ENCODE measurements around the gene JOSD2.

Gene JOSD2

DNA sequence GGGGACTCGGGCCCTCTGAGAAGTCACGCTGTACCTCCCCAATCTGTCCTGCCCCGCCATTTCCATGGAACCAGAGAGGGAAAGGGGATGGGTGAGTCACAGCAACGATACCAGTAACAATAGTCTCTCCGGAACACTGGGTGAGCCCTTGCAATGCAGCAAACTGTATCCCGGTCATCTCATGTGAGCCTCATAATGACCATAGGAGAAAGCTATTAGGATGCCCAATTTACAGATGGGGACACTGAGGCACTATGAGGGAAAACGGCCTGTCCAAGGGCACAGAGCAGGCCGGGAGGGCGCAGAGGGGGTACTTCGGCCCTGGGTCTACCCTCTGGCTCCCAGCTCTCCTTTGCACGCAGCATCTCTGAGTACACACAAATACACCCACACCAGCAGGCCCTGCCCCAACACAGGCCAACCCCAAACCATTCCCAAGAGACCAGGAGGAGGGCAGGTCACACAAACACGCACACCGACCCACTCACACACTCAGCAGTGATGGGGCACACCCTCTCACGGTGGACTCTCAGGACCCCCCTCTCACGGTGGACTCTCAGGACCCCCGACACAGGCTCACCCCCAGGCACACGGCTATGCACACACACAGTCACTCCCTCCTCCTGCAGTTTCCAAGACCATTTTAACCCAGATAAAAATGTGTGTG, 39.1 kb upstream of the JOSD2 start:
- ATAC-seq: no peak
- Mint-ChIP-seq H3K4me3 (no peak overlapping the region), H3K27me3 (peaks cover 72% of the 10 kb centered on the region), H3K4me1 (peaks cover 18% of the 10 kb centered on the region), H3K36me3 (peaks cover 6% of the 10 kb centered on the region), H3K27ac (no peak overlapping the region), H3K9me3 (no peaks in the 10 kb centered on the region)

DNA sequence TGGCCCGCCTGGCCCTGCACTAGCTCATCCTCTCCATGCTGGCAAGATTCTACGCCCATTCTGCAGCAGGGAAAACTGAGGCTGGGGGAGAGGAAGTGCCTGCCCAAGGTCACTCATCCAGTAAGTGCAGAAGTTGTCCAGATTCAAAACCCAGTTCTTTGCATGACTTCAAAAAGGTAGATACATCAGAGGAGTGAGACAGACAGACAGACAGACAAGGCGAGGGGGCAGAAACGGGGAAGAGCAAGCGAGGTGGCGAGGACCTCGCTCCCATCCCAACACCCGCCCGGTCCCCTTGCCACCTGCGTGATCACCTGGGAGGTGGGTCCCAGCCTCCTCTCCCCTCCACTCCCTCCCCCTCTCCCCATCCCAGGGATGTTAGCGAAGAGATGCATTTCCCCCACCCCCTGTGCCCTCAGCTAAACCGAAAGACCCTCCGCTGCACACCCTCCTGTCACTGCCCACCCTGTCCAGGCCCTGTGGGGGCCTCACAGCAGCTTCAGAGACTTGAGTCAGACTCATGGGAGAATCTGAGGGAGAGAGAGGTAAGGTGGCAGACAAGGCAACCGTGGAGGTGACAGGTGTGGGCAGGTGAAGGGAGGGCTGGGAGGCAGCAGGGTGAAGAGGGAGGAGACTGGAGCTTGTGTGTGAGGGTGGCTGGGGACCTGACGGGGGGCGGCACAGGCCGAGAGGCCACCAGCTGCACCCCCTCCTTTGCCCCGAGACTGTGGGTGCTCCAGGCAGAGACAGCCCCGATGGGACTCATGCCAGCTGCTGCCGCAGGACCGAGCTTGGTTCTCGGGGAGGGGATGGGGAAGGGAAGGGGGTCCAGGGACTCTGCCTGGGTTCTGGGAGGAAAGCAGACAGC, 38.3 kb upstream of the JOSD2 start:
- H3K9me3 Mint-ChIP-seq: no peaks in the 10 kb centered on the region
- no peak overlapping the region for H3K27ac Mint-ChIP-seq
- peaks cover 64% of the 10 kb centered on the region for H3K27me3 Mint-ChIP-seq
- no peak for ATAC-seq
- peaks cover 17% of the 10 kb centered on the region for H3K4me1 Mint-ChIP-seq
- H3K36me3 Mint-ChIP-seq: peaks cover 6% of the 10 kb centered on the region
- H3K4me3 Mint-ChIP-seq: no peak overlapping the region

DNA sequence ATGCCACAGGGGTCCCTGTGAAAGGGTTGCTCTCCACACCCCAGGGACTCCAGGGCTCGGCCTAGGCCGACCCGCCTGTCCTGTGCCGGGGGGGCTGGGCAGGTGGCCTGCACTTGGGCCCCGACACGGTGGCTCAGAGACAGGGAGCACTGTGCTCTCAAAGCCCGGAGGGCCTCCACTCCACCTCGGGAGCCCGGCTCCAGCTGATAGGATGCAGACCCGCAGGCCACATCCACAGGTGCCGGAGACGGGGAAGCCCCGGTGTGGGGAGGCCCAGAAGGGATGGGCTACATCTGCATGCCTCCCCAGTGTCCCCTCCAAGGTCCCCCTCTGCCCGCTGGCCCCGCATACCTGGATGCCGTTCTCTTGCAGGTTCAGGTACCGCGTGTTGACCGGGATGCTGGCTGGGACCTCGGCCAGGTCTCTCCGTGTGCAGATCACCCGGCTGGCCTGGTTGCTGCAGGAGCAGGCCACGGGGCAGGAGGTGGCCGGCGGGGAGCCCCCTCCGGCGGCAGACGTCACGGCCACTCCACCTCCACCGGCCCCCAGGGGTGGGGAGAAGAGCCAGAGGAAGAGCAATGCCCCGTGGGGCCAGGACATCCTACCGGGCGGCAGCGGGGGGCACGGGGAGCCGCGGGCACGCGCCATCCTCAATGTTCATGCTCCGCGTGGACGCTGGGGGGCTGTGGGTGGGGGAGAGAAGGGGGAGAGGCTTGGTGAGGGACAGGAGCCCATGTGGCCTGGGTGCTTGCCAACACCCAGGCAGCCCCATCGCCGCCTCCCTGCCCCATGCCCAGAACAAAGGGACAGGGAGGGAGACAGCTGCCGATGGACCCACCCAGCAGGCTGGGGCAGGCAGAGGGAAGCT, 37.4 kb upstream of the JOSD2 start:
- ATAC-seq: peak; percentile 21
- H3K27ac Mint-ChIP-seq: no peak overlapping the region
- H3K4me1 Mint-ChIP-seq: peaks cover 17% of the 10 kb centered on the region
- H3K36me3 Mint-ChIP-seq: peaks cover 3% of the 10 kb centered on the region
- no peaks in the 10 kb centered on the region for H3K9me3 Mint-ChIP-seq
- no peak overlapping the region for H3K4me3 Mint-ChIP-seq
- H3K27me3 Mint-ChIP-seq: peaks cover 55% of the 10 kb centered on the region

DNA sequence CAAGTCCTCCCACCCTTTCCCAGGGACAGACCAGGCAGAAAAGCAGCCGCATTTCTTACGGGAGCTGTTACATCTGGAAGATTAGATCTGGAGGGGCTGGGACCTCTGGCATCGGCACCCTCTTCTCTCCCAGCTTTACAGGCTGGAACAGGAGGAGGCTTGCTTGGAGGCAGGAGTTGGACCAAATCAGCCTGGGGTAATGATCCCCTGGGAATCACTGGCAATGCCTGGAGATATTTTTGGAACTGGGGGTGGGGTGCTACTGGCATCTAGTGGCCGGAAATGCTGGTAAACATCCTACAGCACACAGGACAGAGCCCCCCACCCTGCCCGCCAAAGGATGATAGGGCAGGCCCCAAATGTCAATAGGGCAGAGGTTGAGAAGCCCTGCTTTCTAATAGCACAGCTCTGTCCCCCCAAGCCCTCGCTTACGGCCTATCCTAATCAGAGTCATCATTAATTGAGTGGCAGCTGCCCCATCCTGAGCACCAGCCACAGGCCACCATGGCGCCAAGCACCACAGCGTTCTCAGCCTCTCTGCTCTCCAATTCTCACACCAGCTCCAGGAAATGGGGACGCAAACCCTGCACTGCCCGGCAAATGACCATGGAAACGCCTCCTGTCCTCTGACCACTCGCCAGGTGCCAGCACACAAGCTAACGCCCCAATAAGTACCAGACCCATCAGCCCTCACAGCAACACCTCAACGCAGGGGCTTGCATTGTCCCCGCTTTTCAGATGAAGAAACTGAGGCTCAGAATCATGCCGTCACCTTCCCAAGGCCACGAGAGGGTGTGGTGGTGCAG, 36.6 kb upstream of the JOSD2 start:
- H3K27me3 Mint-ChIP-seq: peaks cover 47% of the 10 kb centered on the region

DNA sequence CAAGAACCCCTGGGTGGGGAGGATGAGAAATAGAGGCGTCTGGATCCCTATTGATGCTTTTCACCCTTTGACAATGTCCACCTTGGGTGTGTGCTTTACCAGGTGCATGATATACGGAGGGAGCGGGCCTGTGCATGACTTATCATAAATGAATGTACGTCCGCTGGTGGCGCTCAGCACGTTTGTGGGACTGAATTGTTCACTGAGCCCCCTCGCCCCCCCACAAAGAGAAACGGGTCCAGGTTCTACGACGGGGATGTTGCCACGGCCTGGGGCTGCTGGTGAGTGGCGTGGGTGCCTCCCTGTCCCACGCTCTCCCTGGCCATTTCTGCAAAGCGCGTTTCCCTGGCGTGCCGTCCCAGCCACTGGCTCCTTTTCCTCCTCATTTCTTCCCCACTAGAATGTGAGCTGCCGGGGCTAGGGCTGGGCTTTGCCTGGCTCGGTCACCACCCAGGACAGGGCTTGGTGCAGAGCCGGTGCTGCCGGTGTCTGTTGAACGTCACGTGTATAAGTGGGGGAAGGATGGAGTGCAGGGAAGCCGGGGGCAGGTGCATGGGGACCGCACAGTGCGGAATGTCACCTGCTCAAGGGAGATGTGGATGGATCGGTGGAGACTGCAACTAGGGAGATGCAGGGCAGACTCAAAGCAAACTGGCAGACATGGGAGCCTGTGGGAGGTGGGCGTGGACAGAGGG, 35.7 kb upstream of the JOSD2 start:
- ATAC-seq: no peak
- Mint-ChIP-seq H3K4me3 (no peak overlapping the region), H3K36me3 (no peaks in the 10 kb centered on the region), H3K27me3 (peaks cover 45% of the 10 kb centered on the region), H3K9me3 (no peaks in the 10 kb centered on the region), H3K4me1 (peaks cover 5% of the 10 kb centered on the region), H3K27ac (no peak overlapping the region)

More for the DNA sequence above, 36.6 kb upstream of the JOSD2 start:
- no peaks in the 10 kb centered on the region for H3K9me3 Mint-ChIP-seq
- no peaks in the 10 kb centered on the region for H3K36me3 Mint-ChIP-seq
- H3K4me3 Mint-ChIP-seq: no peak overlapping the region
- ATAC-seq: no peak
- peaks cover 14% of the 10 kb centered on the region for H3K4me1 Mint-ChIP-seq
- no peak overlapping the region for H3K27ac Mint-ChIP-seq

DNA sequence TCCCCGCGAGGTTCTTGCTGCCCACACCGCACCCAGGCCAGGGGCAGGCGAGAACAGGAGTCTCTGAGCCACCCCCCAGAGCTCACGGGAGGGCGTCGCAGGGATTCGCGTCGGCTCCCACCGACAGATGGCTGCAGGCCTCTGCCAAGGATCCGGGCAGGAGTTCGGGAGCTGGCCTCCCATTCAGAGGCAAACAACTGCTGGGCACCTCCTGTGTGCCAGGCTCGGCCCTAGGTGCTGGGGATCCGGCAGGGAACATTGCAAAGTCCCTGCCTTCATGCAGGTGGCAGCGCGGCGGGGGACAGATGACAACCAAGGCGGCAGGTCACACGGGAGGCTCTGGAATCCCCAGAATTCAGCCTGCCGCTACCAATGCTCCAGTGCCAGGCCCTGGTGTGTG, 32.0 kb upstream of the JOSD2 start:
- Mint-ChIP-seq H3K4me3 (no peak overlapping the region), H3K4me1 (peaks cover 1% of the 10 kb centered on the region), H3K36me3 (no peaks in the 10 kb centered on the region), H3K27ac (no peak overlapping the region), H3K9me3 (no peaks in the 10 kb centered on the region), H3K27me3 (peaks cover 24% of the 10 kb centered on the region)
- ATAC-seq: no peak

DNA sequence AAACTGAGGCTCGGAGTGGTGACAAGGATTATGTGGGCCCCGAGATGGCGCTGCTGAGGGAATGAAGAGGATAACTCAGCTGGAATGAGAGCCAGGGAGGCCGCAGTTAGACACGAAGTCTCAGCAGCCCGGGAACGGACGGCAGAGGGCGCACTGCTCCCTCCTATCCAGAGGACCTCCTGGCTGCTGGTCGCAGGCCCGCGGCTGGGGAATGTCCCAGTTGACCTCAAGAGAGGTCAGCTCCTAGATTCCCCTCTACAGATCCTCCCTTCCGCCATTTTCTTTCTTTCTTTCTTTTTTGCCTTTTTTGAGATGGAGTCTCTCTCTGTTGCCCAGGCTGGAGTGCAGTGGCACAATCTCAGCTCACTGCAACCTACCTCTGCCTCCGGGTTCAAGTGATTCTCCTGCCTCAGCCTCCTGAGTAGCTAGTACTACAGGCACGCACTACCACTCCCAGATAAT, 26.8 kb upstream of the JOSD2 start:
- Mint-ChIP-seq H3K4me3 (no peak overlapping the region), H3K36me3 (no peaks in the 10 kb centered on the region), H3K27me3 (peaks cover 40% of the 10 kb centered on the region), H3K9me3 (peaks cover 7% of the 10 kb centered on the region), H3K27ac (no peak overlapping the region), H3K4me1 (peaks cover 6% of the 10 kb centered on the region)
- ATAC-seq: peak; percentile 55

DNA sequence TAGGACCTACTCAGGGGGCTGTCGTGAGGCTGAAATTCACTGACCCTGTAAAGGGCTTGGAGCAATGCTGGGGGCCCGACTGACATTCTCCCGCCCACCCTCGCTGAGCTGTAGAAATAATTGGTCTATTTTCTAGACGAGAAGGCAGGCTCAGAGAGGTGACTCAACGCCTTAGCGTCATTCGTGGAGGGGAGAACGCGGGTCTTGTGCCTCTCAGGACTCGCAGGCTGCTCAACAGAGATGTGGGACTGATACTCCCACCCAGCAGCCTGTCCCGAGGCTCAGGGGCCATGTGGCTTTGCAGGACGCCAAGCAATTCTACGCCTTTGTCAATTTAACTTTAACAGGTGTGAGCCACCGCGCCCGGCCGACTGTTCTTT, 26.3 kb upstream of the JOSD2 start:
- H3K4me1 Mint-ChIP-seq: peaks cover 6% of the 10 kb centered on the region
- ATAC-seq: no peak
- H3K27me3 Mint-ChIP-seq: peaks cover 44% of the 10 kb centered on the region
- no peak overlapping the region for H3K27ac Mint-ChIP-seq
- H3K36me3 Mint-ChIP-seq: peaks cover 4% of the 10 kb centered on the region
- H3K9me3 Mint-ChIP-seq: peaks cover 10% of the 10 kb centered on the region
- H3K4me3 Mint-ChIP-seq: no peak overlapping the region

DNA sequence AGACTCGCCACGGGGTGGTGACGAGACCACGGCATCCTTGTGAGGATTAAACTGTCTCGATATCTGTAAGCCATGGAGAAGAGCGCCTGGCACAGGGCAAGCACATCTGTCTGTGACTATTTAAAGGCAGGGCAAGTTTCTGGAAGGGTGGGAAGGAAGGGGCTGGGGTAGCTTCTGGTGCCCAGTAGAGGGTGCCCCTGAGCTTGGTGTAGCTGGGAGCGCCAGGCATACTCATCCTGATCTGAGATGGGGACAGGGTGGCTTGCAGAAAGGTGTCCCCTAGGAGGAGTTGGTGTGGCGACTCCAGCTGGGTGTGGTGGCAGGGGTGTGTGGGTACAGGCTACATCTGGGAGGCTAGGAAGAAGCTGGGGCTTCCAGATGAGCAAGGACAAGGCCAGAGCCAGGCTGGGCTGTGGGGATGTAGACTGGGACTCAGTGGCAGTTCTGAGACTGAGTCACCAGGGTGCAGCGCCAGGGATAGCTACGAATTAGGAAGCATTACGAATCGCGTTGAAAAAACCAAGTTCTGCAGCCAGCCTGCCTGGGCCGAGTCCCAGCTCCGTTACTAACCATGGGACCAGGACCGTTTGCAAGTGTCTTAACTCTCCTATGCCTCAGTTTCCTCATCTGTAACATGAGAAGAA, 25.8 kb upstream of the JOSD2 start:
- Mint-ChIP-seq H3K36me3 (peaks cover 6% of the 10 kb centered on the region), H3K4me1 (peaks cover 6% of the 10 kb centered on the region), H3K4me3 (no peak overlapping the region), H3K27me3 (peaks cover 44% of the 10 kb centered on the region), H3K9me3 (peaks cover 13% of the 10 kb centered on the region), H3K27ac (no peak overlapping the region)
- ATAC-seq: no peak

DNA sequence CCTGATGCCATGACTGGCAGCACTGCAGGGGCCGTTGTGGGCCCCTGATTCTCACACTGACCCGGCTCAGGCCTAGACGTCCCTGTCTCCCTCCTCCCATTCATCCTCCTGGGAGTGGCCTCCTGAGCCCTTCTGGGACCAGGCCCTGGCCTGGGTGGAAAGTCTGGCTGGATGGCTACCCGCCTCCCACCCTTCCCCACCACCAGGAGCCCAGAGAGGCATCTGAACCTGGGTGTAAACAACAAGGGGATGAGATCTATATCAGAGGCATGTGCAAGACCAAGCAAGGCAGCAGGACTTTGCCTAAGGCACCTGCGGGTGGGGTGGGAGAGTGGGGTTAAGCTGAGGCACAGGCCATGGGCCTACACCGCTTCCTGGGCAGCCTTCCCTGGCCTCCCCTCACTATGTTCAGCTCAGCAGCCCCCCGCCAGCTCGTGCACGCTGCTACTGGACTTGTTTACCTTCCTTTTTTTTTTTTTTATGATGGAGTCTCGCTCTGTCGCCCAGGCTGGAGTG, 24.7 kb upstream of the JOSD2 start:
- Mint-ChIP-seq H3K27ac (no peak overlapping the region), H3K4me1 (peaks cover 6% of the 10 kb centered on the region), H3K9me3 (peaks cover 13% of the 10 kb centered on the region), H3K36me3 (peaks cover 6% of the 10 kb centered on the region), H3K4me3 (no peak overlapping the region), H3K27me3 (peaks cover 51% of the 10 kb centered on the region)
- ATAC-seq: no peak

DNA sequence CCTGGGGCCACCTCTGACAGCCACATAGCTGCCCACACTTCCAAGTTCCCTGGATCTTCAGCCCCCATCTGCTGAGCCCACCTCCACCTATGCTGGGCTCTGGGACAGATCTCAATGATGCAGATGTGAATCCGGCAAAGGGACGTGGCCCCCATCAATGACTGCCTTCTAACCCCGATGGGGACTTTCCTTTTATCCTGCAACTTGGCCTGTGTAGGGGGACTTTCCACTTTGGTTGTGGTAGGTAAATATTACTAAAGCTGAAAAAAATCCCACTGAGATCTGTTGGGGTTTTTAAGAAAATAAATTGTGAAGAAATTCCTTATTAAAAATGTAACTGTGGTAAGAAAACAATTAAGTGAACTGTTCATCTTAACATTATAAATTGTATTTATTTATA, 23.5 kb upstream of the JOSD2 start:
- Mint-ChIP-seq H3K27ac (no peak overlapping the region), H3K27me3 (peaks cover 61% of the 10 kb centered on the region), H3K9me3 (peaks cover 13% of the 10 kb centered on the region), H3K4me3 (no peak overlapping the region), H3K36me3 (peaks cover 6% of the 10 kb centered on the region), H3K4me1 (peaks cover 6% of the 10 kb centered on the region)
- no peak for ATAC-seq

DNA sequence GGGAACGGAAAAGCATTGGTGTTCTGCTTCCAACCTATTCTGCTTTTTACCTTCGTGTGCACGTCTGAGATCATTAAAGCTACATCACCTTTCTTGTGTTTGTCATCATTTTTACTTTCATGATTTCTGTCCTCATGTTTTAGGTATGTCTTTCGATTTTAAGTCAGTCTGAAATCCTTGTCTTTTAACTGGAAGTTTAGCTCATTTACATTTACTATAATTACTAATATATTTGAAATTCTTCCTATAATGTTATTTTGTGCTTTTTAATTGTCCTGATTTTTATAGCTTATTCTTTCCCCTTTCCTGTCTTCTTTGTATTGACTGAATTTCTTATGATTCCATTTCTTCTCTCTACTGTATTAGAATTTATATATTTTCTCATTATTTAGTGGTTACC, 22.0 kb upstream of the JOSD2 start:
- Mint-ChIP-seq H3K4me3 (no peak overlapping the region), H3K36me3 (peaks cover 6% of the 10 kb centered on the region), H3K27ac (no peak overlapping the region), H3K27me3 (peaks cover 67% of the 10 kb centered on the region), H3K9me3 (peaks cover 13% of the 10 kb centered on the region), H3K4me1 (peaks cover 5% of the 10 kb centered on the region)
- ATAC-seq: no peak

DNA sequence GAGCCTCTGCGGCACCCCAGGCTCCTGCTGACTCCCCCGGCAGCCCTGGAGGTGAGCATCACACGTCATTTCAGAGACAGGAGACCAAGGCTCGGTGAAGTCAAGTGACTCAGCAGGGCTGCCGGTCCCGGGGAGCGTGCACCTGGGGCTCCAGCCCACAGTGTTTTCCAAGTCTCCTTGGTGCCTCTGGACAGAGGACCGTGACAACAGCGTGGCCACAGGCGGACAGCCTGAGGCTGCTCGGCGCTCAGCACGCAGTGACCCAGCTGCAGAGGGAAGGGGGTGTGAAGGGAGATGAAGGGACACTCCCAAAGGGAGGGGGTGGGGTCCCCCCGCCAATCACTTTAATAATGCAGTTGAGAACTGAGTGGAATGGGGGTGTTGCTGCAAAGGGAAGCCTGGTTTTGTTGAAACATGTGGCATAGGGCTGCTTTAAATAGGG, 20.2 kb upstream of the JOSD2 start:
- Mint-ChIP-seq H3K27ac (no peak overlapping the region), H3K36me3 (peaks cover 6% of the 10 kb centered on the region), H3K27me3 (peaks cover 60% of the 10 kb centered on the region), H3K9me3 (peaks cover 13% of the 10 kb centered on the region), H3K4me1 (no peaks in the 10 kb centered on the region), H3K4me3 (no peak overlapping the region)
- ATAC-seq: no peak

All from stimulated activated memory B cell treated with anti-CD40 and anti-IgM and Interleukin-4, amounts not matched to agents 10 μg/mL and 1 μg/mL and 100 μg/mL, for 72 hours (primary cell).